Activated CD4-positive, alpha-beta T cell treated with anti-CD3 and anti-CD28 coated beads for 1 hour (primary cell): Measurements from ENCODE around the gene NCOA5.

Experiments
- DNase-seq: peaks from one replicate; pipeline ENCODE4 v3.0.0-alpha.2; 2020

Gene NCOA5

DNA sequence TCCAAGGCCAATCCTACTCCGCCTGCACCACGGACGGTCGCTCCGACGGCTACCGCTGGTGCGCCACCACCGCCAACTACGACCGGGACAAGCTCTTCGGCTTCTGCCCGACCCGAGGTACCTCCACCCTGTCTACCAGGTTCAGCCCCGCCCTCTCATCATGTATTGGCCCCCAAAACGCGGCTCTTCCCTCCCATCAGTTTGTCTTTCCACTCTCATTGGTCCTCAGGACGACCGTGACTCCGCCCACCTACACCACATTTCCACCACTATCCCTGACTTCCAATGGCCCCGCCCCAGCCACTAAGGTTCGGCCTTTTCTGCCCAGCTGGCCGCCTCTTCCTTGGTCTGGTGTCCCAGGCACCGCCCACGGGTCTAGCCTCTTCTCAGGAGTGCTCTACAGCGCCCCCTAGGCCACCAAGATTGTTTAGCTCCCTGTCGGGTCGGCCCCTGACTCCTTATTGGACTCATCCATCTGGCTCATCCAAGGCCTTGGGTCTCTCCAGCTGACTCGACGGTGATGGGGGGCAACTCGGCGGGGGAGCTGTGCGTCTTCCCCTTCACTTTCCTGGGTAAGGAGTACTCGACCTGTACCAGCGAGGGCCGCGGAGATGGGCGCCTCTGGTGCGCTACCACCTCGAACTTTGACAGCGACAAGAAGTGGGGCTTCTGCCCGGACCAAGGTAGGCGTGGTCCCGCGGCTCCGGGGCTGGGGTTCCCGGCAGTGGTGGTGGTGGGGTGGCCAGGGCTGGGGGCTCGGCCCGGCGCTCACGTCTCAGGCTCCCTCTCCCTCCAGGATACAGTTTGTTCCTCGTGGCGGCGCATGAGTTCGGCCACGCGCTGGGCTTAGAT, 77.9 kb downstream of the NCOA5 start:
- DNase-seq, result no peak
